Stimulated activated CD4-positive, alpha-beta T cell treated with anti-CD3 and anti-CD28 coated beads, TNF-alpha, amount 100 ng/mL, for 4 hours (primary cell): ENCODE results near the gene ELMOD3.
A peak's percentile ranks its signal among the peaks of the same experiment; 100 is the strongest.
"Not testable (repeated sequence)": the region's sequence is repeated elsewhere in the genome, so short reads cannot be mapped to it uniquely, and the experiment has no call there.

Experiments used
- DNase-seq, 3 experiments: peaks; one replicate each; pipeline ENCODE4 v3.0.0-alpha.2; 2020; ENCODE audit warnings: low read depth in 3 of 3

Gene ELMOD3

DNA sequence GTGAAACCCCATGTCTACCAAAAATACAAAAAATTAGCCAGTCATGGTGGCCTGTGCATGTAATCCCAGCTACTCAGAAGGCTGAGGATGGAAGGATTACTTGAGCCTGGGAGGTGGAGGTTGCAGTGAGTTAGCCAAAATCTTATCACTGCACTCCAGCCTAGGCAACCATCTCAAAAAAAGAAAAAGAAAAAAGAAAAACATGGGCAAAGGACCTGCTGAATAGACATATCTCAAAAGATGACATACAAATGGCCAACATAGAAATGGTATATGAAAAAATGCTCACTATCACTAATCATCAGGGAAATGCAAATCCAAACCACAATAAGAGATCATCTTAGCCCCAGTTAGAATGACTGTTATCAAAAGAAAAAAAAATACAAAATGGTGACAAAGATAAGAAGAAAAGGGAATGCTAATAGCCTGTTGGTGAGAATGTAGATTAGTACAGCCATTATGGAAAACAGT, 25.4 kb upstream of the ELMOD3 start:
- DNase-seq, result no peak

DNA sequence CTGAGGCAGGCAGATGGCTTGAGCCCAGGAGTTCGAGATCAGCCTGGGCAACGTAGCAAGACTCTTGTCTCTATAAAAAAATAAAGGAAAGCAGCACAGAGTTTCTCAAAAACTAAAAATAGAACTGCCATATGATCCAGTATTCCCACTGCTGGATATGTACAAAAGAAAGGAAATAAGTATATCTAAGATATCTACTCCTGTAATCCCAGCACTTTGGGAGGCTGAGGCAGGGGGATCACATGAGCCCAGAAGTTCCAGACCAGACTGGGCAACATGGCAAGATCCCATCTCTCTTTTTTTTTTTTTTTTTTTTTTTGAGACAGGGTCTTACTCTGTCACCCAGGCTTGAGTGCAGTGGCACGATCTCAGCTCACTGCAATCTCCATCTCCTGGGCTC, 24.9 kb upstream of the ELMOD3 start:
- DNase-seq, result not testable (repeated sequence)

DNA sequence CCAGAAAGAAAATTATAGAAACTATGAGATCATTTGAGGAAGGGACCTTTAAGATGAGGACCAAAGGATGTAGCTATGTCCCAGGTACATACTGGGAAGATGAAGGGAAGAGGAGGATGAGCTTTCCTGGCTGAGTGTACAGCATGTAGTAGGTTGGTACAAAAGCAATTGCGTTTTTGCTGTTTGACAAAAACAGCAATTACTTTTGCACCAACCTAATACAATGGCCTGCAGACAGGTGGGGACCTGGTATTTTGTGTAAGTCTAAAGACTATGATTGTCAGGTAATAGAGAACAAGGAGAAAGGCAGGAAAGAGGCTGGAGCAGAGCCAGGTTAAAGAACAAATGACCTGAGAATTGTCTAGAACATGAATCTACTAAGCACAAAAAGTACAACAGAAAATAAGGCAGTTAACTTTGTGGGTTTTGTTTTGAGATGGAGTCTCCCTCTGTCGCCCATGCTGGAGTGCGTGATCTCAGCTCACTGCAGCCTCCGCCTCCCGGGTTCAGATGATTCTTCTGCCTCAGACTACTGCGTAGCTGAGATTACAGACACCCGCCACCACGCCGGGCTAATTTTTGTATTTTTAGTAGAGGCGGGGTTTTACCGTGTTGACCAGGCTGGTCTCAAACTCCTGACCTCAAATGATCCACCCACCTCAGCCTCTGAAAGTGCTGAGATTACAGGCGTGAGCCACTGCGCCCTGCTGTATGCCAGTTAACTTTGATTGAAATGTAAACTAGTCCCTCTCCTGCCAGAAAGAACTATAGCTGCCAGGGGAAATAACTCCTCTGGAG, 23.5 kb upstream of the ELMOD3 start:
- DNase-seq, result no peak

DNA sequence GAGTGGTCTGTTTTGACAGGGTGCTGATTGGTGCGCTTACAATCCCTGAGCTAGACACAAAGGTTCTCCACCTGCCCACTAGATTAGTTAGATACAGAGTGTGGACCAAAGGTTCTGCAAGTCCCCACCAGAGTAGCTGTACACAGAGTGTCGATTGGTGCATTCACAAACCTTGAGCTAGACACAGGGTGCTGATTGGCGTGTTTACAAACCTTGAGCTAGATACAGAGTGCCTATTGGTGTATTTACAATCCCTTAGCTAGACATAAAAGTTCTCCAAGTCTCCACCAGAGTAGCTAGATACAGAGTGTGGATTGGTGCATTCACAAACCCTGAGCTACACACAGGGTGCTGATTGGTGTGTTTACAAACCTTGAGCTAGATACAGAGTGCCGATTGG, 20.7 kb upstream of the ELMOD3 start:
- DNase-seq, result not testable (repeated sequence)

DNA sequence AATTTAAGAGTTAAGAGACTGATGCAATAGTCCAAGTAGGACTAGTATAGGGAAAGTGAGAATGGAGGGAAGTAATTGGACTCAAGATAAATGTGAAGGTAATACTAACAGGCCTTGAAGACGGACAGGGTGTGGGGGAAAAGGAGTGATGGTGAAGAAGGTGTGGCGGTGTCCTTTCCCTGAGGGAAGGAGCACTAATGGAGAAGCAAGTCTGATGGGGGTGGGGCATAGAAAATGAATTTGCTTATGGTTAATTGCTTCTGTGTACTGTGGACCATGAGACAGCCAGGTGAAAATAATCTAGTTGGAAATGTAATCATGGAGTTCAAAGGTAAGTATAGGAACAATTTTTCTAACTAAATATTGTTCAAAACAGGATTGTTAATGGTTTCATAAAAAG, 19.6 kb upstream of the ELMOD3 start:
- no peak for DNase-seq

DNA sequence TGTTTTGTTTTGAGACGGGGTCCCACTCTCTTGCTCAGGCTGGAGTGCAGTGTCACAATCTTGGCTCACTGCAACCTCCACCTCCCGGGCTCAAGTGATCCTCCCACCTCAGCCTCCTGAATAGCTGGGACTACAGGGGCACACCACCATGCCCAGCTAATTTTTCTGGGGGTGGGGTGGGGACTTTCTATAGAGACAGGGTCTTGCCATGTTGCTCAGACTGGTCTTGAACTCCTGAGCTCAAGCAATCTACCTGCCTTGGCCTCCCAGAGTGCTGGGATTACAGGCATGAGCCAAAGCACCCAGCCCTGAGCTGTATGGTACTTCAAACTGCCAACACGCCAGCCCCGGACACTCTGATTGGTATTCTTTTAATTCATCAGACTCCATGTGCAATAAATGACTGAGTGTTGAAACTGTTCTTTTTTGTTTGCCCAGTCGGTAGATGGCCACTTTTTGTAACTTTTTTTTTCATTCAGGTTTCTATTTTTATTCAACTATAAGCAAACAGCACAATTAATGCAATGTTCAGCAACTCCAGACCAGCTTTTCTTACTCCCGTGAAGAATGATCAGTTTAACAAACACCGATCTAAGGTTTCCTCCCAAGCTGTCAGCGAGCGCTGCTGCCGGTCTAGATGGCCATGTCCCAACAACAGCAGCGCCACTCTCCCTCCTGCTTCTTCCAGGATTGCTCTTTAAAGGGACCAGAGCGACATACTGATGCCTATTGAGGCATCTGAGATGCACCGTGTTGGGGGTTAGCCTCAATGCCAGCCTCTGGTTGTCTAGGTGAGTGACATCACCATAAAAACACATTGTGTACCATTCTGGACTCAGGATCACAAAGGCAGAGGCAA, 14.3 kb upstream of the ELMOD3 start:
- DNase-seq, result no peak

DNA sequence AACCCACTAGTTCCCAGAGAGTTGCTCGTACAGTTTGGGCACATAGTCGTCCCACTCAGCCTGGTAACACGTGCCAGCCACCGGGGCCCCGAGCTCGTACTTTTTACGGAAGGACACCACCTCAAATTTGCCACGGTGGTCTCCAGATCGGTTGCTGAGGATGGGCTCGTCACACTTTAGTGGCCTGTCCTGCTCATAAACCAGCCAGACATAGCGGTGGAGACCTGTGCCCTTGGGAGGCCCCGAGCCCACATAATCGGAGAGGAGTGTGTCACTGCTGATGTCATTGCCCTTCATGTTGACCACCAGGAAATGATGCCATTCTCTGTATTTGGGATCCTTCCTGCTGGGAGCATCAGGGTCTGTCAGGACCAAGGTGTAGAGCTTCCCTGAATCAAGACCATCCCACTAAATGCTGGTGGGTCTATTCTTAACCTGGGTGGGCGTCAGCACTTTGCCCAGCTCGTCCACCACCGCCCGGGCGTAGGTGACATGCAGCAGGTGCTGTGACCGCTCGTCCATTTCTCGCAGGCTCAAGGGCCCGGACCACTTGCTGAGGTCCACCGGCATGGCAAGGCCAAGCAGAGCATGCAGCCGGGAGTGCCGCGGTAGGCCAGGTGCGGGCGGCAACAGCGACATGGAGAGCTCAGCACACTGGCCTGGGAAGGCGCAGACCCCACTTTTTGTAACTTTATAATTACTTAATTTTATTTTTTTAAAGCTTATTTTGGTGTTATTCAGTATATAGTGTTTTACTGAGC, 13.1 kb upstream of the ELMOD3 start:
- no peak for DNase-seq

DNA sequence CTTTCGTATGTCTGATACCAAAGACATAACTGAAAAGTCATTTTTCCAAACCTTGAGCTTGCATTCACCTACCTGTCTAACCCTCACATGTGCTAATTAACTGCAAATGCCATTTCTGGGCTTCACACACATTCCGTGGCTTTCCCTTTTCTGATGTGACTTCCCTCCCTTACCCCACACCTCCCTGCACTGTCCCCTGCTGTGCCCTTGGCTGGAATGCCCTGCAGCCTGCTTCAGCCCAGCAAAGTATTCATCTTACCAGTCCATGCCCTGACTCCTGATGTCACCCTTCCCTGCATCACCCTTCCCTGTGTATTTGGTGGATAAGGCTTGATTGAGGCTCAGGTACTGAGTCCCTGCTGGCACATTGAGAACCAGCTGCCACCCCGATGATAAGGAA, 12.4 kb upstream of the ELMOD3 start:
- DNase-seq, result no peak

DNA sequence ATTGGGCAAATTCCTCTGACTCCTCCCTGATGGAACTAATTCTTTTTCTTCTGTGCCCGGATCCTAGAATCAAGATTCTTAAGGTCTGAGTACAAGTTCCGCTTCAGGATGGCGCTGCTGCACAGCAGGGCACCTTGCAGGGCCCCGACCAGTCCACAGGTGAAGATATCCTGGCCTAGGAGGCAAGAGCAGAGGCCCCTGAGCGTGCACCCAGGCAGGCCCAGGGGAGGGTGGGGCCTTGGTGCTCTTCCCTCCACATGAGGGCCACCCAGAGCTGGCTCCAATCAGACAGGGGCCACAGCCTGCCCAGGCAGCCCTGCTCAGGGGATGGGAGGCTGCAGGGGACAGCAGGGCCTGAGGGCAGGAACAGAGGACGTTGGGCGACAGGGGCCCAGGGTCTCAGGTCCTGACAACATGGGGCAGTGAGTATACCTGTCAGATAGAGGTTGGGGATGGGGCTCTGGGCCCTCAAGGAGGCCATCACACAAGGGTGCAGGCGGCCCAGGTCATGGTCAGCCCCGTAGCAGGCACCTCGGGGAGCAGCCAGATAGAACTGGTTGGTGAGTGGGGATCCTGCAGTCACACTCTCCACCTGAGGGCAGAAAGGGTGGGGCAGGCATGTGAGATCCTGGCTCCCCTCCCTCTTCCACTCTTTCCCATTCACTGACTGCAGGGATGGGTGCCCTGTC, 11.2 kb upstream of the ELMOD3 start:
- DNase-seq, result not testable (repeated sequence)

DNA sequence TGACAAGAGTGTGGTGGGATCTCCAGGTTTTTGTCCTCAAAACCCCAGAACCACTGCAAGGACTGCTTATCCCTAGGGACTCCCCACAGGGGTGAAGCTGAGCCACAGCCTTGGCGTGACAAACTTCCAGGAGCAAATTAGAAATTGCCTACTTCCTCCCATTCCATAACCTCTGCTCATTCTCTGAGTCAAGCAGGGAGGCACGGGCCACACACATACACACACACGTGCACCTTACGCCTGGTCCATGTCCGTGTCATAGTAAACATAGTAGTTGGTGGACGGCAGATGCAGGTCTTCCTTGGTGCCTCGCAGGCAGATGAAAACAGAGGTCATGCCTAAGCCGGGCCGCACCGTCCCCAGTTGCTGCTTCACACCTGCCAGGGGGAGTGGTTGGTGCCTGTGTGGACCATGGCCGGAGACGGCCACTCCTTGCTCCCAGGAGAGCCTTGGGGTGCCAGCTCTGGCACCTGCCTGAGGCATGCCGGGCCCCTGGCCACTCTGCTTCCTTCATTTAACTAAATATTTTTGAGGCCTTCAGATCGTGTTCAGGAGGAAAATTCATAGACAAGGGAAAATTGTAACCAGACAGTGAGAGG, 10.1 kb upstream of the ELMOD3 start:
- no peak for DNase-seq

DNA sequence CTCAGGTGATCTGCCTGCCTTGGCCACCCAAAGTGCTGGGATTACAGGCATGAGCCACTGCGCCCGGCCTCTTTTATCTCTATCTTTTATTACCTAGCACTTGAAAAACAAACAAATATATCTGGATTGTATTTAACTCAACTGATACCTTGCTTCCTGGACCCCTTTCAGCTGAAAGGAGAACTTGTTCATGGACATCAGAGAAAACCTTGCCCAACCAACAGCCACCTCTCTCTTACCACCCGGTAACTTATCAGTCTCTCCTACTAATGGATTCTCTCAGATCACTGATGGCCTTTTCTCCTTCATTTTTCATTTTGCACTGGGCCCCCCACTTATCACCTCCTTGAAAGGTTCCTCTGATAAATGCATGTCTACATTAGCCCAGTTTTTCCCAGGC, 7.0 kb upstream of the ELMOD3 start:
- no peak for DNase-seq

DNA sequence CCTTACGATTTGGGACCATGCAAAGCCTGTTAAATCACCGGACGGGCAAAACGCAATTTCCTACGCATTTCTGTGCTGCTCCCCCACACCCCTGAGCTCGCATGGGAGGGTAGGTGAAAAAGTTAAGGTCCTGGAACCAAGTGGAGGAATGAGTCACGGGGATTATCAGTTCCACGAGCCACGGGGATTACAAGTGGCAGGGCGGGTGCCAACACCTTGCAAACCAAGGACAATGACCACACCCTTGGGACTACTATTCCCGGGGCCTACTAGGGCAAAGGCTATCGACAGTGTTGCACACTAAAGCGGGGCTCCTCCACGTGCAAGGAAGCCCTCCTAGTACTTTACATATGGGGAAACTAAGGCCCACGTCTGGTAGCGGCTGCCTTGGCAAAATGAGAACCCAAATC, 688 bp upstream of the ELMOD3 start:
- peak in 1 of 3 experiments; percentile 12 for DNase-seq

DNA sequence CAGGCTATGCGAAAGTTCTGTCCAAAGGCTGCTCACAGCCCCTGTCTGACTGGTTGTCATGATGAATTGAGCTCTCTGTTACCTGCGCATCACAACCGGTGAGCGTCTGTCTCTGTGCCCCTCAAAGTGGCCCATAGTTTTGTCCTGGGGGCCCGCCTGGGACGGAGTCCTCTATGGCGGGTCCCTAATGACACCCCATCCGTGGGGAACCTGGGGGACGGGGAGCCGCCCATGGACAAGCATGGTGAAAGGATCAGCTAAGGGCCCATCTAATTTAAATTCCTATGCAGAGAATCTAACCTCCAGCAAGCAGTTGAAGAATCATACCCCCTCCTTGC, 473 bp downstream of the ELMOD3 start:
- DNase-seq, result no peak

DNA sequence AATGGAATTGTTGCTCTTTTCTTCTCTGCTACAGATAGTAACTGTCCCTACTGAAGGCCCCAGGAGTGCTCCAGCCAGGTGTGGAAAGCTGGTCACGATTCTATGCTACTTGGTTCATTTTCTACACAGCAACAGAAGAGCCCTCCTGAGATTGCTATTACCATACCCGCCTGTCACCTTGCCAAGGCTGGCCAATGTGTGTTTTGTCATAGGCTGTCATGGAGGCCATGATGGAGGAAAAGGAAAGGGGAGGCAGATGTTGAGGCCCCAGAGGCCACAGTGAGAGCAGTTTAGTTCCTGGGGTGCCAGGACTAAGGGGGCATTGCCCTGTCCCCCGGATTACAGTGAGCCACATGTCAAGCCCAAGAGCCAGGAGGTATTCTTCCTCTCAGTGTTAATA, 952 bp downstream of the ELMOD3 start:
- no peak for DNase-seq

DNA sequence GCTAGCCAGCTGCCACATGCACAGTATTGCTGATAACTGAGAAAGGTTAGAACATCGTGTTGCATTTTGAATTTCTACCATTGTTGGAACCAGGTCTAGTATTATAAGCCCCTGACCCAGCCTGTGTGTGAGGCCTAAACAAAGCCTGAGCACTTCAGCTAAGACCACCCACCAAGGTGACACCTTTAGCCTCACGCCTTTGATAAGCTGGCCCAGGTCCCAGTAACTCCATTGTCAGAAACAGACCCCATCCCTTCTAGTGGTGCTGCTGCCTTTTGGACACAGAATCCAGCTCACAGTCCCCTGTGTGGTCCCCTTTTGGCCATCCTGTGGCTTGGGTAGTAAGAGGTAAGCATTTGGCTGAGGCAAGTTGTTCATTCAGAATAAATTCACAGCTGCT, 1.6 kb downstream of the ELMOD3 start:
- DNase-seq, result no peak

DNA sequence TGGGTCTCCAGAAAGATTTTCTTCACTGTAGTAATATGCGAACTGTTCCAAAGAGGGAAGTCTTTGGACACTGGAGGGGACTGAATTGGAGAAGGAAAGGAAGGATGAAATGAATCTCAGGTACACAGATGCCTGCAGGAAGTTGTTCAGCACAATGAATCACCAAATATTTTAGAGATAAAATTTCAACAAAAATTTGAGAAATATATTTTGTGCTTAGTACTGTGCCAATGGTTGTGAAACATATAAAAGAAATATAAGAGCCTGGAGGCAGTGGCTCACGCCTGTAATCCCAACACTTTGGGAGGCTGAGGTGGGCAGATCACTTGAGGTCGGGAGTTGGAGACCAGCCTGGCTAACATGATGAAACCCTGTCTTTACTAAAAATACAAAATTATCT, 3.2 kb downstream of the ELMOD3 start:
- no peak for DNase-seq

DNA sequence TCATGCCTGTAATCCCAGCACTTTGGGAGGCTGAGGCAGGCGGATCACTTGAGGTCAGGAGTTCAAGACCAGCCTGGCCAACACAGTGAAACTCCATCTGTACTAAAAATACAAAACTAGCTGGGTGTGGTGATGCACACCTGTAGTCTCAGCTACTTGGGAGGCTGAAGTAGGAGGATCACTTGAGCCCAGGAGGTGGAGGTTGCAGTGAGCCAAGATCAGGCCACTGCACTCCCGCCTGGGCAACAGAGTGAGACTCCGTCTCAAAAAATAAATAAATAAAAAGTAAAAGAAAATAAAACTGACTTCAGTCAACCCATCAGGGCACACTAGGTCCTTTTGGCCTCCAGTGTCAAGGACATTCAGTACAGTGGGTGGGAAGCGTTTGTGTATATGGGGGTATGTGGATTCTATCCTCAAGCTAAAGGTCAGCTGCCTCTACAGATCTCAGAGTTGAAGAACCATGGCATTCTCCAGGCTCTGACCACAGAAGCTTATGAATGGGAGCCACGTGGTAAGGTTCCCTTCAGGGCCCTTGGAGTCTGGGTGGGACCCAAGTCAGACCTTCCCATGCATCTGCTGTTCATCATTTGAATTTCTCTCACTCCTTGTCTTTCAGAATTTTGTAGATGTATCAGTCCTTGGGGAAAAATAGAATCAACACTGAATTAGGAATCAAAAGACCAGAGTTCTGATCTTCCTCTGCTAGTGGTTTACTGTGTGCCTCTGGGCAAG, 8.3 kb downstream of the ELMOD3 start:
- not testable (repeated sequence) for DNase-seq

DNA sequence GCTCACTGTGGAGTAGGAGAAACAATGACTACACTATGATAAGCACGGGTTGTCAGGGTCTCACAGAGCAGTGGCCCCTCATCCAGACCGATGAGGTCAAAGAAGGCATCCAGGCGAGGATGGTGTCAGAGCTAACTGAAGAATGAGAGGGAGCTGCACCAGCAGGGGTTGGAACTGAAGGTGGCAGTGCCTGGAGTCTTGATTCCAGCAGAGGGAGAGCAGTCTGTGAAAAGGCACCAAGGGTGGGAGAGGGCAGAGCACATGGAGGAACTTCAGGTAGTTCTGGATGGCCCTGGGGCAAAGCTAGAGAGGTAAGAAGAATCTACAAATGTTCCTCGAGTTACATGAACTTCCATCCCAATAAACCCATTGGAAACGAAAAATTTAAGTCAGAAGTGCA, 12.6 kb downstream of the ELMOD3 start:
- DNase-seq, result no peak

DNA sequence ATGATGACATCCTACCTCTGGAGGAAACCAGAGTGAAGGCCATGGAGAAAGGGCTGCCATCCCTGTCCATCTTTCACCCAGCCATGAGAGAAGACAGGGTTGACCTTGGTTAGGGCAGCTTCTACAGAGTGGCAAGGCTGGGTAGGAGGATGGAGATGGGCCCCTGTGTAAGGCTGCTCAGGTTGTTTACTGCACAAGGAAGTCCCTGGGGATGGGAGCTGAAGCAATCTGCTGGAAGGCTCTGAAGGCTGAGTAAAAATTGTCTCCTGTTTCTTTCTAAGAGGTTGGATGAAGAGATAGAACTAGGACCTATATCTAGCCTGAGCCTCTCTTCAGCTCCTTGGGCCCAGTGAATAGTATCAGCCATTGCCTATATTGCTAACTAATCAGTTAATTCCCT, 14.4 kb downstream of the ELMOD3 start:
- DNase-seq, result no peak

DNA sequence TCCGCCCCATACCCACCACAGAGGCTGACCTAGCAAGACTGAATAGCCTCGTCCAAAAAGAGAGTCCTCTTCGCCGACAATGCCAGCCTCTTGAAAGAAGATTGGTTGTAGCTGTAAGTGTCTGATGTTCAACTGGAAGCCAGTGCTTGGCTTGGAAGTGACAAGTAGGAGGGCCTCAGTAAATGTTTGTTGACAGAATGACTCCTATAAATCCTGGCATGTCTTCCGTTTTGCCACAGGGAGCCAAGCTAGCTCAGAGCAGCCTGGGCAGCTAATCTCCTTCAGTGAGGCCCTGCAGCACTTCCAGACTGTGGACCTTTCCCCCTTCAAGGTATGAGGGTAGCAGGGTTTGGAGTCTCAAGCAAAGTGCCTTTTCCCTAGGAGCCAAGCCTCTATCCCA, 14.9 kb downstream of the ELMOD3 start:
- no peak for DNase-seq

DNA sequence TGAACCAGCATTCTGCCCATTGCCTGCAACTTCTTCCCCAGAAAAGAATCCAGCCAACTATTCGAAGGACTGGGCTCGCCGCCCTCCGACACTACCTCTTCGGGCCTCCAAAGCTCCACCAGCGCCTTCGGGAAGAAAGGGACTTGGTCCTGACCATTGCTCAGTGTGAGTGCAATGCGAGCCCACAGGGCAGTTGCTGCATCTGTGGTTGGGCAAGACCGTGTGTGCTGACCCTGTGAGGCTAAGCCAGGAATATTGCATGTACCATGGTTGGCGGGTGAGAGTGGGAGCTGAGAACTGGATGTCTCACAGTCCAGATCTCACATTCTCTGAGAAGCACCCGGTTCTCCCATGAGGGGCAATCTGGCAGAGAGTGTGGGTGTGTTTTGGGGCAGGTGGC, 16.5 kb downstream of the ELMOD3 start:
- no peak for DNase-seq
